HEK293T (cell line): ENCODE results near the gene TCAP.

Experiments used
- CTCF ChIA-PET: fragments of 350-600 bp; formaldehyde crosslinking; extraction: SDS; loops from one replicate; lab custom pipeline; 2021; ENCODE audit warnings: antibody characterized with exemption, inconsistent platforms; lab: Yijun Ruan, JAX
- POLR2A ChIA-PET: fragments of 350-600 bp; formaldehyde crosslinking; extraction: SDS; loops from one replicate; lab custom pipeline; 2020; ENCODE audit warnings: antibody characterized with exemption, inconsistent platforms; lab: Yijun Ruan, JAX
- DNase-seq: peaks from one replicate; pipeline ENCODE4 v3.0.0; 2012; ENCODE audit warnings: mixed read lengths; ENCODE audit errors: extremely low spot score
- ARNT ChIP-seq: fragments of 450-650 bp; IDR thresholded peaks from 2 replicates; pipeline ENCODE4 v1.6.1; 2017; ENCODE audit warnings: mild to moderate bottlenecking
- BHLHE40 ChIP-seq: fragments of 450-650 bp; IDR thresholded peaks from 2 replicates; pipeline ENCODE4 v1.6.1; 2016; ENCODE audit warnings: mild to moderate bottlenecking, moderate library complexity, borderline replicate concordance
- CTBP1 ChIP-seq: fragments of 450-650 bp; IDR thresholded peaks from 2 replicates; pipeline ENCODE4 v1.6.1; 2016; ENCODE audit warnings: borderline replicate concordance
- ELF4 ChIP-seq: fragments of 450-650 bp; IDR thresholded peaks from 2 replicates; pipeline ENCODE4 v1.6.1; 2017; ENCODE audit warnings: antibody characterized with exemption
- FOXA1 ChIP-seq: fragments of 450-650 bp; IDR thresholded peaks from 2 replicates; pipeline ENCODE4 v1.6.1; 2016; ENCODE audit warnings: mild to moderate bottlenecking
- FOXK2 ChIP-seq: fragments of 450-650 bp; IDR thresholded peaks from 2 replicates; pipeline ENCODE4 v1.6.1; 2016; ENCODE audit warnings: mild to moderate bottlenecking
- FOXM1 ChIP-seq: fragments of 450-650 bp; IDR thresholded peaks from 2 replicates; pipeline ENCODE4 v1.6.1; 2017; ENCODE audit warnings: mild to moderate bottlenecking, borderline replicate concordance
- HDGF ChIP-seq: fragments of 450-650 bp; IDR thresholded peaks from 2 replicates; pipeline ENCODE4 v1.6.1; 2017; ENCODE audit warnings: antibody characterized with exemption, borderline replicate concordance
- L3MBTL2 ChIP-seq: fragments of 450-650 bp; conservative IDR thresholded peaks from 2 replicates; pipeline ENCODE4 v1.6.1; 2016; ENCODE audit warnings: mild to moderate bottlenecking
- LEF1 ChIP-seq: fragments of 450-650 bp; IDR thresholded peaks from 2 replicates; pipeline ENCODE4 v1.6.1; 2017; ENCODE audit warnings: mild to moderate bottlenecking, borderline replicate concordance
- NFRKB ChIP-seq: fragments of 450-650 bp; IDR thresholded peaks from 2 replicates; pipeline ENCODE4 v1.6.1; 2016; ENCODE audit warnings: mild to moderate bottlenecking, moderate library complexity
- SP1 ChIP-seq: fragments of 450-650 bp; IDR thresholded peaks from 2 replicates; pipeline ENCODE4 v1.6.1; 2017
- SUZ12 ChIP-seq: fragments of 450-650 bp; IDR thresholded peaks from 2 replicates; pipeline ENCODE4 v1.6.1; 2016; ENCODE audit warnings: mild to moderate bottlenecking
- TARDBP ChIP-seq: fragments of 450-650 bp; IDR thresholded peaks from 2 replicates; pipeline ENCODE4 v1.6.1; 2016
- ZNF384 ChIP-seq: fragments of 450-650 bp; IDR thresholded peaks from 2 replicates; pipeline ENCODE4 v1.6.1; 2016
- TF ChIP-seq, protein P1 (sequence below): fragments of 450-650 bp; IDR thresholded peaks from 2 replicates; pipeline ENCODE4 v1.6.1; 2016

Gene TCAP

DNA sequence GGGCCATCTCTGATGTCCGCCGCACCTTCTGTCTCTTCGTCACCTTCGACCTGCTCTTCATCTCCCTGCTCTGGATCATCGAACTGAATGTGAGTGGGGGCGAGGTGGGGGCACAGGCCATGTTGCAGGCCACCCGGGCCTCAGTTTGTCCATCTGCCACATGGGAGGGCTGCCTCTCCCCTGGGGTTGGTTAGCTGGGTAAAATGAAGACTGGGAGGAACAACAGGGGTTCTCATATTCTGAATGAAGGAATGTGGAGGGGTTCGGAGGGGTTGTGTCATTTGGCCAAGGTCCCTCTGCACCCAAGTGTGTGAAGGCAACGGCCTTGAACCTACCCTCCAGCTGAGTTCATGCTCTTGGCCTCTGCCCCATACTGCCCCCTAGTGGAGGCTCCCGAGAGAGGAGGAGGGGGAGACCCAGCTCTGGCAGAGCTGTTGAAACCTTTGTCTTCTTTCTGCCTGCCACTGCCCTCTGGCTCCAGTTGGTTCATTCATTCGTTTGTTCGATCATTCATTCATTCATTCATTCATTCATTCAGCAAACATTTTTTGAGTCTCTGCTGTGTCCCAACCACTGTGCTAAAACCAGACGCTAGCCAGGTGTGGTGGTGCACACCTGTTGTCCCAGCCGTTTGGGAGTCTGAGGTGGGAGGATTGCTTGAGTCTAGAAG, 11.4 kb upstream of the TCAP start:
- CTCF ChIA-PET, result interaction anchor here (0.5 to 5.3 kb wide), 17 partner anchors 10 to 447 kb away, joined by 3 to 40 read pairs (median 7); partner anchors contain the start of genes ERBB2, PGAP3, STARD3 and TCAP
- POLR2A ChIA-PET, result interaction anchor here (1.1 to 2.1 kb wide), 4 partner anchors 10 to 46 kb away, joined by 3 to 8 read pairs (median 6); partner anchors contain the start of genes ERBB2 and PGAP3
- peak; percentile 76 for DNase-seq
- TF ChIP-seq FOXM1, result no peak
- no peak for TF ChIP-seq BHLHE40
- no peak for TF ChIP-seq TARDBP
- TF ChIP-seq SP1, result no peak
- no peak for TF ChIP-seq SUZ12
- no peak for TF ChIP-seq NFRKB
- no peak for TF ChIP-seq FOXA1
- TF ChIP-seq HDGF, result no peak
- no peak for TF ChIP-seq ELF4
- TF ChIP-seq LEF1, result no peak
- TF ChIP-seq, protein P1, sequence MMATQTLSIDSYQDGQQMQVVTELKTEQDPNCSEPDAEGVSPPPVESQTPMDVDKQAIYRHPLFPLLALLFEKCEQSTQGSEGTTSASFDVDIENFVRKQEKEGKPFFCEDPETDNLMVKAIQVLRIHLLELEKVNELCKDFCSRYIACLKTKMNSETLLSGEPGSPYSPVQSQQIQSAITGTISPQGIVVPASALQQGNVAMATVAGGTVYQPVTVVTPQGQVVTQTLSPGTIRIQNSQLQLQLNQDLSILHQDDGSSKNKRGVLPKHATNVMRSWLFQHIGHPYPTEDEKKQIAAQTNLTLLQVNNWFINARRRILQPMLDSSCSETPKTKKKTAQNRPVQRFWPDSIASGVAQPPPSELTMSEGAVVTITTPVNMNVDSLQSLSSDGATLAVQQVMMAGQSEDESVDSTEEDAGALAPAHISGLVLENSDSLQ, result no peak
- no peak for TF ChIP-seq CTBP1

DNA sequence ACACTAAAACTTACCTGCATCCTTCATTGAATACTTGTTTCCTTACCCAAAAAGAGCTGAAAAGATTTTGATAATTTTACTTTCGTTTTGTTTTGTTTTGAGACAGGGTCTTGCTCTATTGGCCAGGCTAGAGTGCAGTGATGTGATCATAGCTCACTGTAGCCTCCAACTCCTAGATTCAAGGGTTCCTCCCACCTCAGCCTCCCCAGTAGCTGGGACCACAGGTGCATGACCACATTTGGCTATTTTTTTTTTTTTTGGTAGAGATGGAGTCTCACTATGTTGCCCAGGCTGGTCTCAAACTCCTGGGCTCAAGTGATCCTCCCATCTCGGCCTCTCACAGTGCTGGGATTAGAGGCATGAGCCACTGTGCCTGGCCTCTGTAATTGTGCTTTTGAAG, 10.0 kb upstream of the TCAP start:
- no peak for DNase-seq
- TF ChIP-seq TARDBP (no peak), ELF4 (no peak), ARNT (no peak)
- ChIA-PET CTCF (interaction anchor here (0.7 to 5.3 kb wide), 13 partner anchors 9 to 35 kb away, joined by 3 to 40 read pairs (median 6); no protein-coding TSS in a partner anchor), POLR2A (interaction anchor here (0.7 to 1.4 kb wide), 4 partner anchors 8 to 36 kb away, joined by 3 to 5 read pairs (median 3); partner anchors contain the start of genes PGAP3 and PNMT)

DNA sequence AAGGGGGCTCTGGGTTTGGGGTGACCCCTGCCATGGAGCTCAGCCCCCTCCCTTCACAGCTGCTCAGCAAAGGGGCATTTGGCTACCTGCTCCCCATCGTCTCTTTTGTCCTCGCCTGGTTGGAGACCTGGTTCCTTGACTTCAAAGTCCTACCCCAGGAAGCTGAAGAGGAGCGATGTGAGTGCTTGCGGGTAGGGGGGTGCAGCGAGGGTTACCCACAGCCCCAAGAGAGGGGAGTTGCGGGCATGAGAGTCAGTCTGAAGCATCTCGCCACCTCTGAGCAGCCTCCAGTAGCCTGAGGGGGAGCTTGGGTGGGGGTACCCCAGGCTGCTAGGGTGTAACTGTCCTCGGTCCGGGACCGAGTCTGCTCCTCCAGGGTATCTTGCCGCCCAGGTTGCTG, 6.8 kb upstream of the TCAP start:
- DNase-seq, result no peak
- TF ChIP-seq ELF4 (no peak), FOXM1 (no peak), LEF1 (no peak), L3MBTL2 (no peak), FOXA1 (no peak), BHLHE40 (no peak), ARNT (no peak), ZNF384 (no peak)
- TF ChIP-seq, protein P1, result no peak
- POLR2A ChIA-PET, result no interaction called here
- CTCF ChIA-PET, result no interaction called here

DNA sequence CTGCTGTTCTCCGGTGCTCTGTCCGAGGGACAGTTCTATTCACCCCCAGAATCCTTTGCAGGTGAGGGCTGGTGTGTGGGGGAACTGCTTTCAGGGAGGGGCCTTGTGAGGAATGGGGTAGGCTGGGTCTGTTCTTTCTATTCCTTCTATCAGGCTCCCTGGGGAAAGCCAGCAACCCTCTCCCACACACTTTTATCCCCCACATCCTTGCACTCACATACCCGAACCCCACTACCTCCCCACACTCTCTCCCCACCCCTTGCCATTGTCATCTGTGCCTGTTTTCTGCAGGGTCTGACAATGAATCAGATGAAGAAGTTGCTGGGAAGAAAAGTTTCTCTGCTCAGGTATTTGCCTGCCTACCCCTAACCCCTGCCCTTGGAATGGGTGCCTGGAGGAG, 6.4 kb upstream of the TCAP start:
- CTCF ChIA-PET, result no interaction called here
- TF ChIP-seq ARNT (no peak), NFRKB (no peak), FOXK2 (no peak), FOXA1 (no peak), ELF4 (no peak), LEF1 (no peak), L3MBTL2 (no peak), FOXM1 (no peak), TARDBP (no peak), SP1 (no peak), ZNF384 (no peak), SUZ12 (no peak), CTBP1 (no peak), BHLHE40 (no peak), HDGF (no peak)
- TF ChIP-seq, protein P1, result no peak
- POLR2A ChIA-PET, result no interaction called here
- no peak for DNase-seq

DNA sequence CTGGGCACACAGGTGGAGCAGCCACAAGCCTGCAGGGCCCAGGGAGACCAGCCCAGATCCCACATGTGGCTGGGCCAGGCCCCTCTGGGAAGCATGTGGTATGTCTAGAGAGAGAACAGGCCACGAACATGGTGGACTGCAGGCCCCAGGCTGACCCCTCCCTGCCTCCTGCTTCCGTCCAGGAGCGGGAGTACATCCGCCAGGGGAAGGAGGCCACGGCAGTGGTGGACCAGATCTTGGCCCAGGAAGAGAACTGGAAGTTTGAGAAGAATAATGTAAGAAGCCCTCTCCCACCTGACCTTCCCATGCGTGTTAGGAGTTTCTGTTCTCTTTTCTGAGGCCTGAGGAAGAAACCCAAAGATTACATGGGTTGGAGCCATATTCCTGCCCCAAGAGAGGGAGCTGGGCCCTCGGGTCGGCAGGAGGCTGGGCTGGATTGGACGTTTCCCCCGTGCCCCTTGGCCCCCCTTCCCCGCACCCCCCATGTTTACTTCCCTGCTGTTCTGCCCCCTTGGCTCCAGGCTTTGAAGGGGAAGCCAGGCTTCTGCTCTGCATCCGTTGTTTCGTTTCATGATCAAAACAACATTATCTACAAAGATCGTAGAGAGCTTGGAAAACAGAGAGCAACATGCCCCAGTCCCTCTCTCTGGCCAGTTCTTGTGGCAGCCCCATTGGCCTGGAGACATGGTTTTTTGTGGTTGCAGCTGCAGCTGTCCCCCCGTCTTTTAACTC, 5.7 kb upstream of the TCAP start:
- no peak for DNase-seq
- ChIA-PET POLR2A (no interaction called here), CTCF (no interaction called here)
- no peak for TF ChIP-seq ELF4
- TF ChIP-seq NFRKB, result no peak
- no peak for TF ChIP-seq LEF1
- no peak for TF ChIP-seq ARNT
- TF ChIP-seq, protein P1, result no peak
- TF ChIP-seq CTBP1, result no peak
- no peak for TF ChIP-seq FOXA1
- TF ChIP-seq SUZ12, result no peak
- TF ChIP-seq ZNF384, result no peak
- TF ChIP-seq BHLHE40, result no peak
- no peak for TF ChIP-seq HDGF
- TF ChIP-seq FOXM1, result no peak
- TF ChIP-seq SP1, result no peak
- TF ChIP-seq FOXK2, result no peak
- TF ChIP-seq L3MBTL2, result no peak
- no peak for TF ChIP-seq TARDBP
